GM18870 (cell line): ENCODE data around the gene ZNF618.
"Not testable (repeated sequence)": the region's sequence is repeated elsewhere in the genome, so short reads cannot be mapped to it uniquely, and the experiment has no call there.

ENCODE experiments used
- ATAC-seq: cut with Tn5 transposase; IDR thresholded peaks from one replicate; pipeline ENCODE4 v1.9.1; 2021; ENCODE audit warnings: moderate library complexity; ENCODE audit not compliant: unreplicated experiment

The ZNF618 gene

DNA sequence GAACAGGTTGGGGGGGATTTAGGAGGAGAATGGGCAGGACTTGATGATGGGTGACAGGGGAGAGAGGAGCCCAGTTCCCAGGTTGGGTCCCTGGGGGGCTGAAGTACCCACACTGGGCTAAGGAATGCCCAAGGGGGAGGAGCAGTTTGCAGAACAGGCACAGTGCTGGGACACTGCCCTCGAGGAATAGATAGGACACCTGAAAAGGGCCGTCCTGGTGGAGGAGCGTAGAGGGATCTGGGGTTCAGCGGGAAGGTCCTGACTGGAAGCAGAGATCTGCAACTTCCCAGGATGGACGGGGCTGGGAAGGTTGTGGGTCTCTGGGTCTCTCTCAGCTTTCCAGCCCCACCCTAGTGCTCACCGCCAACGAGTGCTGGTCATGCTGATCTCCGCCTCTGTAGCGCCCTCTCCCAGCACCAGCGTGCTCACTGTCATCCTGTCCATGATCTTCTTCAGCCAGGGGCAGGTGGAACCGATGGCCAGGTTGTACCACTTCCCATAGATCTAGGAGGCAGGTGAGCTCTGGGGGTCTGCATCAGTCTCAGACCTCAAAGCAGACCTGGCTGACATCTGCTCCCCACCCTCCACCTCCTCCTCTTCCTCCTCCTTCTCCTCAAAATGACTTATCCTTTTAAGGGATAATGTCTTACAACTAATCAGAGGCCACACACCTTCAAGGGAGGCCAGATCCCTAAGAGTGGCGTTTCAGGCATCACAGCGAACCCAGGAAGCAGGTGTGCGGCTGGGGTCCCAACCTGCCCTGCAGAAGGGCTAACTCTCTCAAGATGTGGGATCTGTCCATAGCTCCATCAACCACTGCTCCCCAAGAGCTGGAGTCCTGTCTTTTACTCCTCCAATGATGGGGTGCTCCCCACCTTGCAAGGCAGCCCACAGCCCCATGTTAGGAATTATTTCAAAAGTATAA is 200.4 kb downstream of the ZNF618 start:
- ATAC-seq, result no peak

GRCh38 chr9:114077162-114077837 is 201.2 kb downstream of the ZNF618 start:
- no peak for ATAC-seq

GRCh38 chr9:114078021-114078780 is 202.1 kb downstream of the ZNF618 start, which contains the start of gene AMBP:
Gene AMBP (minus strand): TSS chr9:114078300. CDS start chr9:114078209, 91 bp downstream.
- no peak for ATAC-seq

DNA sequence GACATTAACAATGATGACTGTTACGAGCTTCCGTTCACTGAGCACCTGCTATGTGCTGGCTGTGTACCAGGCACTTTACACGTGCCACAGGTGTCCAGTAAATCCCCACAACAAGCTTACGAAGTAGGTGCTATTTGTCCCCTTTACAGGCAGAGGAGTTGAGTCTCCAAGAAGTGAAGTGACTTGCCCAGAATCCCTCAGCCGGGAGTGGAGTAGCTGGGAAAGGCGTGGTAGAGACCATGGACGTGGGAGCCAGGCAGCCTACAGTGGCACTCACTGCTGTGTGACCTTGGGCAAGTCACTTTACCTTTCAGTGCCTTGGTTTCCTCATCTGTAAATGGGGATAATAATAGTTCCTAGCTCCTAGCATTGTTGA is 202.7 kb downstream of the ZNF618 start:
- ATAC-seq, result no peak

- ATAC-seq, result no peak
These were observed 204.2 kb downstream of the ZNF618 start for GRCh38 chr9:114080195-114080772.

GRCh38 chr9:114080773-114081440 is 204.8 kb downstream of the ZNF618 start:
- ATAC-seq, result no peak

DNA sequence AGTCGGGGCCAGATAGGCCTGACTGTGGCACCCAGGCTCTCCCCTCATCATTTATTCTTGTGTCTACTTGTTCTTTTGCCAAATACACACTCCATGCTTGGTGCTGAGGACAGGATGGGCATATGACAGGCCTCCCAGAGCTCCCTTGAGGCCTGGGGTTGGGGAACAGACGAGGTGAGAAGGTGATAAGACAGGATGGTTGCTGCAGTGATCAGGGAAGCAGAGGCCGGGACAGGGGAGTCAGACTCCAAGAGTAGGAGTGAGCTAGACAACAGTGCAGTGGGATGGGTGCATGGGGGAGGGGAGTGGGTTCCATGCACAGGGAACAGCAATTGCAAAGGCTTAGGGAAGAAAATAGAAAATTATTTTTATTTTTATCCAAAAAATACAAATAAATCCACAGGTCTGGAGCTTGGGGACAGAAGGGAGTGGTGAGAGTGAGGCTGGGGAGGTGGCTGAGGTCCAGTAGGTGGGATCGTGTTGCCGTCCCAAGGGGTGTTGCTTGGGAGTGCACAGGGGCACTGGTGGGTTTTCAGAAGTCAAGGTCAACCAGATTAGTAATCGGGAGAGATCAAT is 205.4 kb downstream of the ZNF618 start:
- no peak for ATAC-seq

DNA sequence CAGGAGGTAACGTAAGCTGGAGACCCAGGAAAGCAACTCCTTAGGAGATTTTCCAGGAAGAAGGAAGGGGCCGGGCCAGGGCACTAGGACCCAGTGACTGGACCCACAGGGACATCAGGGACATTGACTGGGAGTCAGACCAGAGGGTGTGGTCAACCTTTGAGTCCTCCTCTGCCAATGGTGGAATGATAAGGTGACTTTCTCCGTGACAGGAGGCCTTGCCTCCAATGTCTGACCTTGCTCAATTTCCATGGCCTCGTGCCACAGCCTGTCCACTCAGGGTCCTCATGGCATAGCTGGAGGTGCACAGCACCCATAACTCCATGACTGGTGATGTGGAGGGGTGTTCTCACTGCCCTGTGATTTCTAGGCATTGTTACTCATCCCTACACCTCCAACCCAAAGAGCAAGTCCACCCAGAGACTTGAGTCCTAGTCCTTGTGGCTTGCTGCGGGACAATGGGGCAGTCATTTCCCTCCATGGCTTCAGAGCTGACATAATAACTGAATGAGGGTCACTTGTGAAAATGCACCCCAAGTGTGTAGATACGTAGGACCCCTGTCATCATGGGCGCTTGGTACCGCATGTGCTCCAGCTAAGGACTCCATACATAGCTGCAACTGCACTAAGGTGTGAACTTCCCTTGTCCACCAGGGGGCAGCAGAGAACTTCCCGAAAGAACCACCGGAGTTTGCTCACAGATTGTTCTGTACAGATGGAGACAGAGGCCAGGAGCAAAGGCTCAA is 206.1 kb downstream of the ZNF618 start:
- peak; percentile 75 for ATAC-seq

- not testable (repeated sequence) for ATAC-seq
These were observed 206.8 kb downstream of the ZNF618 start for GRCh38 chr9:114082763-114083412.

- ATAC-seq, result no peak
These were observed 207.6 kb downstream of the ZNF618 start for GRCh38 chr9:114083666-114084065.

DNA sequence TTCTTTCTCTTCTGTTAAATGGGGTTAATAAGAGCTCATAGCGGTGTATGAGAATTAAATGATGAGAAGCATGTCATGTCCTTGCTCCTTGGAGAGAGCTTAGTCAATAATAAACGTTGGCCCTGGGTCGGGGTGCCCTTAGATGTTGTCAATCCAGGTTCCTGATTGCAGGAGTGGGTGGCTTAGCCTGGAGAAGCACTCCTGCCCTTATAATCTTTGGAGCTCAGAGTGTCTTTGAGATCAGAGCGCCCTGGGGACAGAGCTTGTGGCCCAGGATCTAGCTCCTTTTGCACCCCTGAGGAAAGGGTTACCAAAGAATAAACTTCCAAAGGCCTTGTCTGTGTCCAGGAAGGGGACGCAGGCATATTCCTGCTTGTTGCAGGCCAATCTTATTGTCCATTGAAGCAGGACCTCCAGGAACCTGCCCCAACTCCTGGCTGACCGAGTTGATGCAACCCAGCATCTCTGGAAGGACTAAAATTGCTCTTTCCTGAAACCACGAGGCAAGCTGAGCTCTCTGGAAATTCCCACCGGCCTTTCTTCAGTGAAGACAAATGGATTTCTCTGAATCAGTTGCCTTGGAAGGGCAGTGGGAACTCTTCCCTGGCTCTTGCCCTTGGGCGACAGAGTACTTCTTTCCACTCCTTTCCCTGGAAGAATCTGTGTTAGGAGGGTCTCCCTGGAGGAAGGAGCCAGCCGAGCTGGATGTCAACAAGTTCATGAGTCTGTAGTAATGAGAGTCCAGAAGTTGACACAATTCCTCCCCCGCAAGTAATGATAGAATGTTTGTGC is 208.4 kb downstream of the ZNF618 start:
- no peak for ATAC-seq

DNA sequence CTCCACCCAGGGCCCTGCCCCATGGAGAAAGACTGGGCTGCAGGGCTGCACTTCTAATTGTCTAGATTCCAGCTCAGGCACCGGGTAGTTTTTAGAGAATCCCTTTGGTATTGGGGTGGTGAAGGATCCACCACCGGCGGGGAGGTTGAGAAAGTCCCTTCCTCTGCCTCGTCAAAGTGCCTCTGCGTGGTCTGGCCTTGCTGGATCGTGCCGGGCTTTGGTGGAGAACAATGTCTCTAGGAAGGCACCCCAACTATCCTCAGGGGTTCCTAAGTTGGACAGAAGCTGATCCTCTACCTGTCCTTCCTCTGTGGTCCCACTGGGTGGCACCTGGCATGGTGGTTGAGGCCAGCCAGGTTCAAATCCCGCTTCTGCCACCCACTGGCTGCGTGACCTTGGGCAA is 209.3 kb downstream of the ZNF618 start:
- no peak for ATAC-seq

- ATAC-seq, result no peak
These were observed 209.9 kb downstream of the ZNF618 start for GRCh38 chr9:114086009-114086408.

GRCh38 chr9:114086607-114087006 is 210.5 kb downstream of the ZNF618 start:
- ATAC-seq, result no peak

DNA sequence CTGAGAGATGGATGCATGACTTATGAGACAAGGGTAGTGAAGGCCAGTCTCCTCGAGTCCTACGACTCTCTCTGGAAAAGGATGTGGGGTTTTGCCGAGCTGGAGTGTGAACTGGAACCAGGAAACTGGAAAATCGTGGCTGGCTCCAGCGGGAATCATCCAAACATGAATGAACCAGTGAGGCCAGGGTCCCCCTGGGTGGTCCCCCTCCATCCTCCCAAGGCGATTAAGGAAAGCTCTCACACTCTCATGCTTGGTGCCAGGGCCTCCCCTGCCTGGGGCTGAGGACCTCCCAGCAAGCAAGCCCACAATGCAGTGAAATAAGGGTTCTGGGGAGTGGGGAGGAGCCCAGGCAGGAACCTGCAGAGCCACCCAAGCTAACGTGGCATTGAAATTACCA is 211.6 kb downstream of the ZNF618 start:
- ATAC-seq, result no peak

GRCh38 chr9:114088571-114089170 is 212.6 kb downstream of the ZNF618 start:
- ATAC-seq, result no peak

DNA sequence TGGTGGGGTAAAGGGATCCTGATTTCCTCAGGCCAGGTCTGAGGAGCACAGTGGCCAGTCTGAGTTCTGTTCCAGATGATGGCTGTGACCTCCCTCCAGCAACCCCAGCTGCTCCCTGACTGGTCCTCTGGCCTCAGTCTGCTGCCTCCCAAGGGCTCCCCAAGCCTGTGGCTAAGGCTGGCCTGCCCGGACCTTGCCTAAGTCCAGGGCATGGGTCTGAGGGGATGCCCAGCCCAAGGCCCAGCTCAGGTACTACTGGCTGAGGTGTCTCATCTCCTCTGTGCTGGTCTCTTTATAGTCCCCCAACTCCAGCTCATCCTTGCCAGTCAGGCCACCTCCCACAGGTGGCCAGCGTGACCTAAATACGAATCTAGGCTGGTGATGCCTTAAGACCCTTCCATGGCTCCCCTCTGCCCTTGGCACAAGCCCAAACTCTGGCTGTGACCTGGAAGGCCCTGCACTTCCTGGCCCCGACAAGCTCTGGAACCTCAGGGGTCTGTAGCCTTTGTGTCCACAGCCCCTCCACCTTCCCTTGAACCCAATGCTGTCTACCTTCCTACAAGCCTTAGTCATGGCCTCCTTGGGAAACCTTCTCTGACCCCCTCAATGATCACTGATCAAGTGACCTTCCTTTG is 213.2 kb downstream of the ZNF618 start:
- no peak for ATAC-seq
